Neutrophil (primary cell): Measurements from ENCODE around the gene NFATC2.

ENCODE experiments used
- H3K27ac ChIP-seq: fragments of 200-600 bp; sonication (generic); 2 replicates; pipeline ENCODE4 v1.5.1; 2016; ENCODE audit warnings: mild to moderate bottlenecking, moderate library complexity
- H3K27me3 ChIP-seq: fragments of 200-600 bp; sonication (generic); 2 replicates; pipeline ENCODE4 v1.6.0; 2016; ENCODE audit warnings: mild to moderate bottlenecking
- H3K36me3 ChIP-seq: fragments of 200-600 bp; sonication (generic); 2 replicates; pipeline ENCODE4 v1.5.1; 2017
- H3K4me1 ChIP-seq, 2 experiments: fragments of 200-600 bp in 1 of 2; sonication (generic) in 1 of 2; 1 replicate in 1 of 2; 2 replicates in 1 of 2; pipeline versions ENCODE4 v1.5.1 to v1.6.1; 2013 to 2016; ENCODE audit warnings: low read depth in 1 of 2, low read length in 1 of 2, mild to moderate bottlenecking in 1 of 2, moderate library complexity in 1 of 2; ENCODE audit not compliant: control insufficient read depth in 1 of 2, insufficient read depth in 1 of 2
- H3K4me3 ChIP-seq, 2 experiments: fragments of 200-600 bp in 1 of 2; sonication (generic) in 1 of 2; 1 replicate in 1 of 2; 2 replicates in 1 of 2; pipeline ENCODE4 v1.5.1; 2013 to 2016; ENCODE audit warnings: low read depth in 1 of 2, low read length in 1 of 2, mild to moderate bottlenecking in 1 of 2, moderate library complexity in 1 of 2
- H3K9me3 ChIP-seq: fragments of 200-600 bp; sonication (generic); 2 replicates; pipeline ENCODE4 v1.5.1; 2016
- CTCF ChIP-seq: fragments of 200-600 bp; sonication (generic); IDR thresholded peaks from 2 replicates; pipeline ENCODE4 v1.5.1; 2016; ENCODE audit warnings: antibody characterized with exemption

Gene NFATC2

GRCh38 chr20:51428401-51429143, 113.9 kb downstream of the NFATC2 start:
- Histone ChIP-seq H3K4me1 (no peaks in the 10 kb centered on the region), H3K4me3 (no peak overlapping the region), H3K36me3 (no peaks in the 10 kb centered on the region), H3K27me3 (peaks cover 15% of the 10 kb centered on the region), H3K9me3 (no peaks in the 10 kb centered on the region), H3K27ac (no peak overlapping the region)
- no peak for TF ChIP-seq CTCF

GRCh38 chr20:51427651-51428291, 114.7 kb downstream of the NFATC2 start:
- Histone ChIP-seq H3K27ac (no peak overlapping the region), H3K4me1 (no peaks in the 10 kb centered on the region), H3K36me3 (no peaks in the 10 kb centered on the region), H3K4me3 (no peak overlapping the region), H3K9me3 (no peaks in the 10 kb centered on the region), H3K27me3 (peaks cover 15% of the 10 kb centered on the region)
- TF ChIP-seq CTCF = no peak

GRCh38 chr20:51426718-51427650, 115.5 kb downstream of the NFATC2 start:
- Histone ChIP-seq H3K27ac (no peak overlapping the region), H3K36me3 (no peaks in the 10 kb centered on the region)

GRCh38 chr20:51425347-51426106, 117.0 kb downstream of the NFATC2 start:
- Histone ChIP-seq H3K27ac (no peak overlapping the region), H3K4me1 (no peaks in the 10 kb centered on the region), H3K36me3 (no peaks in the 10 kb centered on the region), H3K27me3 (peaks cover 2% of the 10 kb centered on the region), H3K9me3 (no peaks in the 10 kb centered on the region), H3K4me3 (no peak overlapping the region)
- TF ChIP-seq CTCF = no peak

More at GRCh38 chr20:51426718-51427650, 115.5 kb downstream of the NFATC2 start:
- H3K9me3 ChIP-seq = no peaks in the 10 kb centered on the region
- peaks cover 15% of the 10 kb centered on the region for H3K27me3 ChIP-seq
- no peak overlapping the region for H3K4me3 ChIP-seq
- TF ChIP-seq CTCF = no peak
- H3K4me1 ChIP-seq = no peaks in the 10 kb centered on the region
